Activated T-cell treated with anti-CD3 and anti-CD28 coated beads for 48 hours (primary cell): Measurements from ENCODE around the gene LAMTOR2.

Experiments
- DNase-seq: peaks from one replicate; pipeline ENCODE4 v3.0.0-alpha.2; 2020; ENCODE audit warnings: low read depth

Gene LAMTOR2

GRCh38 chr1:156099282-156099681 is 44.7 kb downstream of the LAMTOR2 start:
- DNase-seq = no peak

GRCh38 chr1:156100205-156100995 is 45.8 kb downstream of the LAMTOR2 start:
- no peak for DNase-seq

GRCh38 chr1:156101880-156102279 is 47.3 kb downstream of the LAMTOR2 start:
- DNase-seq = no peak

- DNase-seq = no peak
These were observed 48.3 kb downstream of the LAMTOR2 start for GRCh38 chr1:156102633-156103511.

GRCh38 chr1:156103521-156103947 is 49.0 kb downstream of the LAMTOR2 start:
- no peak for DNase-seq

GRCh38 chr1:156104065-156104810 is 49.7 kb downstream of the LAMTOR2 start:
- no peak for DNase-seq

- DNase-seq = no peak
These were observed 50.6 kb downstream of the LAMTOR2 start for GRCh38 chr1:156104861-156105832.

- no peak for DNase-seq
These were observed 52.3 kb downstream of the LAMTOR2 start for GRCh38 chr1:156106624-156107488.

GRCh38 chr1:156108057-156108456 is 53.5 kb downstream of the LAMTOR2 start:
- no peak for DNase-seq
